GM21367 (cell line): ENCODE results near the gene MGAT4B.

Experiments used
- ATAC-seq: cut with Tn5 transposase; IDR thresholded peaks from one replicate; pipeline ENCODE4 v1.9.1; 2021; ENCODE audit not compliant: unreplicated experiment

Gene MGAT4B

GRCh38 chr5:179812997-179813607 lies 6.4 kb upstream of the MGAT4B start:
- no peak for ATAC-seq

GRCh38 chr5:179812135-179812825 lies 5.6 kb upstream of the MGAT4B start:
- no peak for ATAC-seq

GRCh38 chr5:179805529-179806249 lies 977 bp downstream of the MGAT4B start:
- ATAC-seq, result peak; percentile 8

- no peak for ATAC-seq
These were observed 1.6 kb downstream of the MGAT4B start for GRCh38 chr5:179805070-179805528.

- no peak for ATAC-seq
These were observed 2.1 kb downstream of the MGAT4B start for GRCh38 chr5:179804555-179804947.

- ATAC-seq, result no peak
These were observed 2.8 kb downstream of the MGAT4B start for GRCh38 chr5:179803651-179804554.

- ATAC-seq, result no peak
These were observed 3.6 kb downstream of the MGAT4B start for GRCh38 chr5:179802950-179803562.

GRCh38 chr5:179802207-179802883 lies 4.3 kb downstream of the MGAT4B start:
- no peak for ATAC-seq

- no peak for ATAC-seq
These were observed 5.1 kb downstream of the MGAT4B start for GRCh38 chr5:179801304-179802206.

- no peak for ATAC-seq
These were observed 5.9 kb downstream of the MGAT4B start for GRCh38 chr5:179800696-179801201.

GRCh38 chr5:179800071-179800695 lies 6.5 kb downstream of the MGAT4B start:
- no peak for ATAC-seq

- ATAC-seq, result no peak
These were observed 7.1 kb downstream of the MGAT4B start for GRCh38 chr5:179799644-179799973.

GRCh38 chr5:179798771-179799643 lies 7.7 kb downstream of the MGAT4B start:
- ATAC-seq, result no peak

- ATAC-seq, result no peak
These were observed 8.4 kb downstream of the MGAT4B start for GRCh38 chr5:179798144-179798770.

- ATAC-seq, result no peak
These were observed 8.9 kb downstream of the MGAT4B start for GRCh38 chr5:179797741-179798140.

GRCh38 chr5:179796877-179797608 lies 9.6 kb downstream of the MGAT4B start:
- no peak for ATAC-seq
